H9 (cell line): ENCODE measurements around the gene BBC3. TPM values are rescaled to one million over a fixed set of nuclear protein-coding genes. Genes with fewer than 3 reads are reported as not detected.

Experiments used
- DNase-seq: peaks from one replicate; pipeline ENCODE4 v3.0.0-alpha.2; 2017
- H2AFZ ChIP-seq: one replicate; pipeline ENCODE4 v1.6.1; 2013; ENCODE audit warnings: mild to moderate bottlenecking, low read length, control low read depth, moderate library complexity
- H2AK5ac ChIP-seq: 2 replicates; pipeline ENCODE4 v1.6.1; 2013; ENCODE audit warnings: low read length, control low read depth, mixed read lengths; ENCODE audit not compliant: insufficient read length
- H2BK120ac ChIP-seq: one replicate; pipeline ENCODE4 v1.6.1; 2013; ENCODE audit warnings: low read depth, mild to moderate bottlenecking, low read length, control low read depth, inconsistent platforms; ENCODE audit not compliant: poor library complexity, severe bottlenecking
- H2BK12ac ChIP-seq: 2 replicates; pipeline ENCODE4 v1.6.1; 2013; ENCODE audit warnings: low read length, control low read depth, mixed read lengths, low read depth; ENCODE audit not compliant: insufficient read length
- H2BK15ac ChIP-seq: 2 replicates; pipeline ENCODE4 v1.6.1; 2013; ENCODE audit warnings: low read depth, low read length, control low read depth
- H2BK20ac ChIP-seq: one replicate; pipeline ENCODE4 v1.6.1; 2013; ENCODE audit warnings: low read depth, mild to moderate bottlenecking, low read length, control low read depth, inconsistent platforms; ENCODE audit not compliant: poor library complexity, severe bottlenecking
- H2BK5ac ChIP-seq: 2 replicates; pipeline ENCODE4 v1.6.1; 2013; ENCODE audit warnings: low read length, control low read depth, mixed read lengths; ENCODE audit not compliant: insufficient read length
- H3K14ac ChIP-seq: 2 replicates; pipeline ENCODE4 v1.6.1; 2013; ENCODE audit warnings: low read length, control low read depth; ENCODE audit not compliant: insufficient read depth
- H3K18ac ChIP-seq: 2 replicates; pipeline ENCODE4 v1.6.1; 2013; ENCODE audit warnings: low read depth, mild to moderate bottlenecking, mixed read lengths, low read length, control low read depth; ENCODE audit not compliant: insufficient read length
- H3K23ac ChIP-seq: 2 replicates; pipeline ENCODE4 v1.6.1; 2013; ENCODE audit warnings: low read length, control low read depth, mixed read lengths, low read depth; ENCODE audit not compliant: insufficient read length
- H3K23me2 ChIP-seq: 2 replicates; pipeline ENCODE4 v1.6.1; 2013; ENCODE audit warnings: low read depth, mild to moderate bottlenecking, mixed read lengths, low read length, control low read depth; ENCODE audit not compliant: insufficient read length, poor library complexity, severe bottlenecking
- H3K27ac ChIP-seq: 2 replicates; pipeline ENCODE4 v1.5.1; 2013; ENCODE audit warnings: low read length, control low read depth, mixed read lengths, low read depth; ENCODE audit not compliant: insufficient read length
- H3K27me3 ChIP-seq: 2 replicates; pipeline ENCODE4 v1.6.1; 2013; ENCODE audit warnings: low read length, control low read depth, inconsistent platforms; ENCODE audit not compliant: insufficient read depth
- H3K4ac ChIP-seq: 2 replicates; pipeline ENCODE4 v1.6.1; 2013; ENCODE audit warnings: low read depth, mild to moderate bottlenecking, control low read depth, inconsistent platforms, low read length, moderate library complexity
- H3K4me1 ChIP-seq: 2 replicates; pipeline ENCODE4 v1.6.1; 2013; ENCODE audit warnings: low read length, control low read depth, inconsistent platforms; ENCODE audit not compliant: insufficient read depth
- H3K4me2 ChIP-seq: 2 replicates; pipeline ENCODE4 v1.6.1; 2013; ENCODE audit warnings: low read length, control low read depth, mixed read lengths; ENCODE audit not compliant: insufficient read length, insufficient read depth
- H3K56ac ChIP-seq: 2 replicates; pipeline ENCODE4 v1.6.1; 2013; ENCODE audit warnings: low read depth, mild to moderate bottlenecking, mixed read lengths, low read length, control low read depth; ENCODE audit not compliant: insufficient read length
- H3K79me1 ChIP-seq: 2 replicates; pipeline ENCODE4 v1.6.1; 2013; ENCODE audit warnings: low read depth, mild to moderate bottlenecking, moderate library complexity, low read length, control low read depth, inconsistent platforms; ENCODE audit not compliant: insufficient read depth, poor library complexity, severe bottlenecking
- H3K79me2 ChIP-seq: 2 replicates; pipeline ENCODE4 v1.6.1; 2013; ENCODE audit warnings: low read length, control low read depth, inconsistent platforms; ENCODE audit not compliant: insufficient read depth
- H3K9ac ChIP-seq: 2 replicates; pipeline ENCODE4 v1.6.1; 2013; ENCODE audit warnings: low read length, control low read depth, mixed read lengths; ENCODE audit not compliant: insufficient read length; ENCODE audit errors: extremely low read depth
- H3K9me3 ChIP-seq: one replicate; pipeline ENCODE4 v1.6.1; 2013; ENCODE audit warnings: low read depth, low read length, inconsistent platforms; ENCODE audit not compliant: control insufficient read depth
- H3T11ph ChIP-seq: one replicate; pipeline ENCODE4 v1.6.1; 2013; ENCODE audit warnings: mild to moderate bottlenecking, low read length, control low read depth, inconsistent platforms
- H4K20me1 ChIP-seq: one replicate; pipeline ENCODE4 v1.6.1; 2013; ENCODE audit not compliant: control insufficient read depth, insufficient read length, insufficient read depth
- H4K5ac ChIP-seq: 2 replicates; pipeline ENCODE4 v1.6.1; 2013; ENCODE audit warnings: low read depth, mild to moderate bottlenecking, mixed read lengths, low read length, control low read depth; ENCODE audit not compliant: insufficient read length
- H4K8ac ChIP-seq: replicated peaks from 2 replicates; pipeline ENCODE4 v1.6.1; 2013; ENCODE audit warnings: low read length, control low read depth, mixed read lengths, low read depth; ENCODE audit not compliant: insufficient read length
- H4K91ac ChIP-seq: 2 replicates; pipeline ENCODE4 v1.6.1; 2013; ENCODE audit warnings: low read depth, mild to moderate bottlenecking, moderate library complexity, mixed read lengths, low read length, control low read depth; ENCODE audit not compliant: insufficient read length
- H3K27ac Mint-ChIP-seq, 3 experiments: 2 replicates in 2 of 3; 3 replicates in 1 of 3; pipeline ENCODE4 v1.8.0; 2020 to 2021; ENCODE audit warnings: mixed read lengths in 3 of 3, mild to moderate bottlenecking in 1 of 3, moderate library complexity in 1 of 3
- H3K27me3 Mint-ChIP-seq: 2 replicates; pipeline ENCODE4 v1.8.0; 2021; ENCODE audit warnings: low read depth, mild to moderate bottlenecking, moderate library complexity, mixed read lengths
- H3K36me3 Mint-ChIP-seq, 3 experiments: 2 replicates in 2 of 3; 3 replicates in 1 of 3; pipeline ENCODE4 v1.8.0; 2020 to 2021; ENCODE audit warnings: low read depth in 3 of 3, mixed read lengths in 3 of 3; ENCODE audit not compliant: insufficient read depth in 1 of 3
- H3K4me1 Mint-ChIP-seq, 2 experiments: 2 replicates each; pipeline ENCODE4 v1.8.0; 2020; ENCODE audit warnings: mixed read lengths in 2 of 2
- H3K4me3 Mint-ChIP-seq, 2 experiments: 2 replicates in 1 of 2; 3 replicates in 1 of 2; pipeline ENCODE4 v1.8.0; 2020 to 2021; ENCODE audit warnings: mild to moderate bottlenecking in 2 of 2, mixed read lengths in 2 of 2, moderate library complexity in 1 of 2
- H3K9me3 Mint-ChIP-seq, 2 experiments: 2 replicates in 1 of 2; 3 replicates in 1 of 2; pipeline ENCODE4 v1.8.0; 2020; ENCODE audit warnings: mild to moderate bottlenecking in 2 of 2, mixed read lengths in 2 of 2, moderate library complexity in 1 of 2
- CTCF ChIP-seq: fragments of 200-600 bp; sonication (generic); conservative IDR thresholded peaks from 3 replicates; pipeline ENCODE4 v1.8.0; 2021; ENCODE audit warnings: antibody characterized with exemption, mild to moderate bottlenecking
- whole genome bisulfite sequencing: extraction: QIAGEN DNeasy Blood & Tissue Kit; methylation state at CpG from one replicate; pipeline ENCODE4 v1.1.7; 2013; ENCODE audit warnings: missing lambda C conversion rate, low lambda C conversion rate, mixed read lengths; ENCODE audit not compliant: insufficient read length; ENCODE audit errors: extremely low coverage; 5-methylcytosine and 5-hydroxymethylcytosine counted together
- total RNA-seq: library from RNA; stranded (reverse); gene quantifications from 2 replicates; pipeline ENCODE4 v1.2.1, GENCODE V29; 2021

The BBC3 gene
- total RNA-seq, 1 experiment from 2014 or later, result 23.2 TPM

- H3K23ac ChIP-seq, result no peak overlapping the region
- no peak overlapping the region for H2BK15ac ChIP-seq
- peak overlapping the region in 2 of 3 experiments; percentile 61 to 64; a peak in 1 of 7 replicates for H3K27ac Mint-ChIP-seq
- H3K4me2 ChIP-seq, result no peak overlapping the region
- H2BK12ac ChIP-seq, result no peak overlapping the region
- H2BK5ac ChIP-seq, result no peak overlapping the region
- H3K79me2 ChIP-seq, result no peaks in the 10 kb centered on the region
- TF ChIP-seq CTCF, result no peak
- no peak for DNase-seq
- no peak overlapping the region for H2AFZ ChIP-seq
- H3K9me3 ChIP-seq, result no peaks in the 10 kb centered on the region
- H3K9me3 Mint-ChIP-seq, result no peaks in the 10 kb centered on the region
- no peaks in the 10 kb centered on the region for H3K23me2 ChIP-seq
- H3K79me1 ChIP-seq, result peaks cover 10% of the 10 kb centered on the region
- H2AK5ac ChIP-seq, result no peak overlapping the region
- no peak overlapping the region for H3T11ph ChIP-seq
- no peak overlapping the region for H3K9ac ChIP-seq
- no peaks in the 10 kb centered on the region for H3K27me3 Mint-ChIP-seq
- no peaks in the 10 kb centered on the region for H3K27me3 ChIP-seq
- no peak overlapping the region for H3K56ac ChIP-seq
- no peak overlapping the region for H3K27ac ChIP-seq
- peaks cover 3 to 8% of the 10 kb centered on the region in 2 experiments; a peak in 1 of 4 replicates for H3K4me1 Mint-ChIP-seq
- no peak overlapping the region for H3K4me3 Mint-ChIP-seq
- H3K36me3 Mint-ChIP-seq, result peaks cover 21 to 88% (median 71%) of the 10 kb centered on the region in 3 experiments; a peak in 6 of 7 replicates
- no peak overlapping the region for H2BK20ac ChIP-seq
- no peak overlapping the region for H4K5ac ChIP-seq
- H3K4ac ChIP-seq, result no peak overlapping the region
- no CpG with 5 or more reads among the region's 4 CpGs for WGBS
- H4K91ac ChIP-seq, result no peak overlapping the region
- no peak overlapping the region for H3K18ac ChIP-seq
- H3K4me1 ChIP-seq, result no peaks in the 10 kb centered on the region
- no peak overlapping the region for H4K8ac ChIP-seq
- no peak overlapping the region for H2BK120ac ChIP-seq
- no peaks in the 10 kb centered on the region for H4K20me1 ChIP-seq
- no peak overlapping the region for H3K14ac ChIP-seq
Observed at GRCh38 chr19:47179653-47180310, 51.2 kb downstream of the BBC3 start.
